H4 (cell line): ENCODE measurements around the gene PHACTR3. TPM values are rescaled to one million over a fixed set of nuclear protein-coding genes. Genes with fewer than 3 reads are reported as not detected.

Experiments used
- DNase-seq: peaks from one replicate; pipeline ENCODE4 v3.0.0-alpha.2; 2015; ENCODE audit warnings: low spot score
- total RNA-seq: library from RNA; depleted of rRNA; stranded (reverse); fragments of >200 nt; shearing (Covaris generic); gene quantifications from 2 replicates; pipeline ENCODE4 v1.2.3, GENCODE V29; 2014

Gene PHACTR3
- total RNA-seq, 1 experiment from 2014 or later: 0.29 TPM

DNA sequence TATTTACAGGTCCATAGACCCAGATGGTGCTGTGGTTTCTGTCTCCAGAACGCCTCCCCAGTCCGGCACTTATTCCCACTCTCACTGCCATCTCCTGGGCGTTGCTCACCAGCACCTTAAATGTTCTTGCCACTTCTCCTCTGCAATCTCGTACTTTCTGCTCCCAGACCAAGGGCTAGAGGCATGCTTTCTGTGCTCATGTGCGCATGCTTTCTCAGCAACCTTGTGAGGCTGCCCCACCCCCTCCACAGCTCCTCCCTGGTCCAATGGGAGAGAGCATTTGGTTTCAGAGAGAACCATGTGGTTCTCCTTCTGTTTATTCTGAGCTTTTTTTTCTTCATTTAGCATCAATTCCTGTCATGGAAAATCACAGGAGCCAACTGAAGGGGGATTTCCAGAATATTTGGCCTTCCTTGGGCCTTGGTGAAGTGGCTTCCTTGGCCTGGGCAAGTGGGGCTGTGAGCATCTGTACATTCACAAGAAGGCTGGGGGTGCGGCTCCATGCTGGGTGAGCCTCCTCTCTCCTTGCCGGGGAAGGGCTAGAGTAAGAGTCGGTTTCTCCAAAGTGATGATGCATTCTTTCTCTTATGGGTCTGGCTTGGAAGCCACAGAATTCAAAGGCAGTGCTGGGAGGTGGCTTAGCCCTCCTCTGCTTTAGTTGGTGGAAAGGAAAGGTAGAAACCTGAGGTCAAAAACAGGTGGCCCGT lies 66.6 kb downstream of the PHACTR3 start:
- DNase-seq: no peak

DNA sequence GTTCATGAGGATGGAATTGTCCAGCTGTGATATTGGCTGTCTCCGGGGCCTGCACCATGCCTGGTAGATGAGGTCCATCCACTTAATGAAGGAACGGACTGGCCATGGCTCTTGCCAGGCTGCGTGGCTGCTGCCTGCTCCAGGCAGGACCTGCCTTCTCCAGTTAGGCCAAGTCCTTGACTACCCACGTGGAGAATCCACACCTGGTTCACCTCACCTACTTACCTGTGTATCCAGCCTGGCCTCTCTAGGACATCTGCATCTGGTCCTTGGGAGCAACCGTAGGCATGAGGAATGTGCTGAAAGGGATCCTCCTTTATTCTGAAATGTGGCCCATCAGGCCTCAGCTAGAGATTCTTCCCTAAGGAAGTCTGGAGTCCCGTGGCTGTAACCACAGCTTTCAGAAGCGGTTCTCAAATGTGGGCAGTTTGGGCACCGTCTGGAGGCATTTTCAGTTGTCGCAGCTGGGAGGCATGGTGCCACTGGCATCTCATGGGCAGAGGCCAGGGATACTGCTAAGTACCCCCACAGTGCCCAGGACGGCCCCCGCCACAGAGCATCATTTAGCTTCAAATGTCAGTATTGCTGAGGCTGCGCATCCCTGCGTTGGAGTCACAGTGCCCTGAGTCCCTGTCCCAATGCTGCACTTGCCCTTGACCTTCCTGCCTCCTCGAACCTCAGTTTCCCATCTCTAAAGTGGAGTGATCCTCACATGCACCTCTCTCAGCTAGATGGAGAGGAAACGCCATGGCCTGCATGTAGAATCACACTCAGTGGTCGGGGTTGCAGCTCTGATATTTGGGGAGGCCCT lies 67.5 kb downstream of the PHACTR3 start:
- no peak for DNase-seq

DNA sequence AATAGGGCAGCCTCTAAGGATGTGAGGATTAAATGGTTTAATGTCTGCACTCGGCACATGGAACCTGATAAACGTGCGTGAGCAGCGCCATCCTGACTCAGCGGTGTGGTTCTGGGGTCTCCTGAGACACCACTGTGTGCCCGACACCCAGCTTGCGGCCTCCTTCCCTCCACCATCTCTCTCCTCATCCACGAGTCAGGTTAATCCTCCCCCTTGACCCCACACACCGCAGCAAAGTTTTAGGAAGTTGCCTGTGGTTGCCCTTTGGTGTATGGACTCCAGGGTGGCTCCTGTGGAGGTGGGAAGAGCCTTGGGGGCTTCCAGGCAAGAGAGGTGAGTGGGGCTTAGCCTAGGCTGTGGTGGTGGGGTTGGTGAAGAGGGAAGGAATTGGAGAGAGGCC lies 68.2 kb downstream of the PHACTR3 start:
- no peak for DNase-seq

DNA sequence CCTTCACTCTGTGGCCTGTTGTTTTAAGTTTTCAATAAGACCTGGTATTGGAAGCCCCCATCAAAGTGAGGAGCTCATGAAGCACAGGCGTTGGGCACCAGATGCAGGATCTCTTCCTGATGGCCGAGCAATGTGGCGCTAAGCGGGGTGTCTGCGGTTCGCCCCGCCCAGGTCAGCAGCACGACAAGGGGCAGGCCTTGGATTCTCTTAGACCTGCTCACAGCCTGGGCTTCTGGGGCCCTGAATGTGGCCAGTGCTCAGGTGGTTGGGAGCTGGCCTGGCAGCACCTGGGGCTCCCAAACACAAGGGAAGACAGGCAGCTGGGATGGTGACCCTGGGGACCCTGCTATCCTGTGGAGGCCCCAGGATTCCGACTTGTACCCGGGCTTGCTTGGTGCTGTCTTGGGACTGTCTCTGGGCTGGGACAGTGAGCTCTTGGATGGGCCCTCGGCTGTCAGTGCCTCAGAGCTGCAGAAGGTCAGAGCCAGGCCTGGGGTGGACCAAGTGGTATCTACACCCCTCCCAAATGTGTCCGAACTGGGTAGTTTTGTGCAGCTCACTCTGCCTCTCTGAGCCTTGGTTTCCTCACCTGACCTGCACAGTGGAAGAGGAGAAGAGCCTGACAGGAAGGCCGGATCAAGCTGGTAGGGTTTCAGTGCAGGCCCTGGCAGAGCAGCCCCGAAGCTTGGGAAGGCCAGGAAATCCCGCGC lies 69.1 kb downstream of the PHACTR3 start:
- DNase-seq: no peak

DNA sequence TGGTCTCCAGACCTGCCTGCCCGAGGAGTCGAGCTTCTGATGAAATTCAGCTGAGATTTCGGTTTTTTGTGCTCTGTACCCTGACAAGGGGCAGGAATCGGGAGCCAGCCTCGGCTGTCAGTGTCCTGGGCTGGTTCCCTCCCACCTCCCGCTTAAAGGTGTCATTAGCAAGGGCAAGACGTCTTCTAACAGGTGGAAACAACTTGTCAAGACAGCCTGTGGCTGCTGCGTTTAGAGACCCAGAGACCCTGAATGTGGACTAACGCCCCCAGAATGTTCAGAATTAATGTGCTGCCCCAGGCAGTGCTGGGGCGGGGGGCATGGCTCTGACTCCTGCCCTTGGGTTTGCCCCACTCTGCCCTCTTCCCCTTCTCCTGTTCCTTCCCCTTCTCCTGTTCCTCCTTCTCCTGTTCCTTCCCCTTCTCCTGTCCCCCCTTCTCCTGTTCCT lies 69.7 kb downstream of the PHACTR3 start:
- no peak for DNase-seq

DNA sequence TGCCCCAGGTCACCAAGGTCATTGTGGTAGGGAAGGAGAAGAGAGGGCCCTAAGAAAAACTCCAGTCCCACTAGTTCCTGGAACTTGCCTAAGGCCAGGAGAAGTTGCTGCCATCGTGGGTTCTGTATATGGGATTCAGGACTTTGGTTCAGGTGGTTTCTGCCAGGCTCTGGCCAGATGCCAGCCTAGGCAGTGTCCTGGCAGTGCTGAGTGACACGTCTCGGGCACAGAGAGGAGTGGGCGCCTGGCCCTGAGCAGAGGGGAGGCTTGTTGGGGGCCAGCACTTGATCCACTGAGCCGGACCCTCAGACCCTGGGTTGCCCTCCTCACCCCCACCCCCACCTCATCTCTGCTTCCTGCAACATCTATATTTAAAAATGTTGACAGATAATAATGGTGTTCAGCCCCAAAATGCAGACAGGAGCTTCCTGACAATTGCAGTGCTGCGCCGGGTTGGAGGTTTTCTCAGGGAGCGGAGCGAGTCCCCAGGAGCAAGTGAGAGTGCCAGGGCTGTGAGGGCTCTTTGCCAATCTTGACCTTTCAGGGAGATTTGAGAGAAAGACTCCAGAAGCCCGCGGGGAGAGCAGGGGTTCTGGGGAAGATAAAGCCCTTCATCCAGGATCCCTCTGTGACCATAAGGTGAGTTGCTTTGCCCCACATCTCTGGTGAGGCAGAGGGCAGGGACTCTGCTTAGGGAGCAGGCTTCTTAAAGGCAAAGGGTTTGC lies 71.9 kb downstream of the PHACTR3 start:
- no peak for DNase-seq

DNA sequence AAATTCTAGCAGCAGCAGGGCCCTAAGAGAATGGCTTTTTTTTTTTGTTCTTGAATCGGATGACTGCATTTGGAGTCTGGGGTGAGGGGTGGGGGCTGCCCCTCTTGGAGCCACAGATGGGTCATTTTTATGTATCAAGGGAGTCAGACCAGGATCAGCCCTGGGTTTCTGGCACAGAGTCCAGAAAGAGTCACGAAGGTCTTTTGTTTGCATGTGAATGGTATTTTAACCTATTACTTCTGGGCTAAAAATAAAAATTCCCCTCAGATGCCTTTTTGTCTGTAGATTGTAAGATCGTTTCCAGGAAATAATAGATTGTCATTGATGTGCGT lies 72.5 kb downstream of the PHACTR3 start:
- DNase-seq: no peak

DNA sequence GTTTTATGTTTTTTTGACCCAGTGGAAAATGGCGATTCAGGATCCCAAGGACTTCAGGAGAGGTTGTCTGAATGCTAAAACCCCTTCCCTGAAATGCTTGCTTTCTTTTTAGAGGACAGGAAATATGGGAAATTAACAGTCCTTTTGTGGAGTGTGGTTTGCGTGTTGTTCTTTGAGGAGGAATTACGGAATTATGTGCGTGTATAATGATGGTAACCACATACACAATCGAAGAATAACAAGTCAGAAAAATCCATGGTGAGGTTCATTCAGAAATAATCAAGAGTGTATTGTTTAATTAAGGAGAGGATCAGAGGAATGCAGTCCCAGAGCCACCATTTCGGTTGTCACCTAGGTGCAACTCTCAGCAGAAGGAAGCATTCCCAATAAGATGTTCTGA lies 73.2 kb downstream of the PHACTR3 start:
- no peak for DNase-seq

DNA sequence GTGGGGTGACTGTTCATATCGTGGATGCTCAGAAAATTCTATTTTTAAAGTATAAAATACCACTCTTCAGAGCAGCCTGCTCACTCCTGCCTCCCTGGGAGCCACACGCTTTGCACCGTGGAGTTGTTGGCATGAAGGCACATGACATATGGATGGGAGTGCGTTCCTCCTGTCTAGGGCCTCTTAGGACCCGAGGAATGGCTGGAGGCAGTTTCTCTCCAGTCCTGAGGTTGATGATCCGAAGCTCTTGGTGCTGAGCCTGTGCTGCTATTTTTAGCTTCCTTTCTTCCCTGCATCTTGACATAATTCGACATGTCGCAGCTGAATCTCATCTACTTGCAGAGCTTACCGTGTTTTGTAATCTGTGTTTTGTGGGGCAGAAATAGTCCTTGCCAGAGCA lies 73.9 kb downstream of the PHACTR3 start:
- DNase-seq: no peak

DNA sequence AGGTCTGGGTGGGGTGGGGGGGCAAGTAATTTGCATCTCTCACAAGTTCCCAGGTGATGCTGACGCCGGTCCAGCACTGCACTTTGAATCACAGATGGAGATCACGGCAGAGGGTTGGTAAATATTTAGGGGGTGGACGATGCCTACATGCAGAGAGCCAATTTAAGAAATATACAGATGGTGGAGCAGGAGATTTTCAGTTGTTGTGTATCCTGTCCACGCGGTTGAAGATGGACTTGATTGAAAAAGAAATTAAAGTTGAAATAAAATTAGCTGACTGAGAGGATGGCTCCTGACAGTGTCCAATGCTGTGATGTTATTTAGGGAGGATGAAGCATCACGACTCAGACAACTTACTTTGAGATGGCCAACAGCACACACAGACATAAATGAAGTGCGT lies 74.6 kb downstream of the PHACTR3 start:
- no peak for DNase-seq

DNA sequence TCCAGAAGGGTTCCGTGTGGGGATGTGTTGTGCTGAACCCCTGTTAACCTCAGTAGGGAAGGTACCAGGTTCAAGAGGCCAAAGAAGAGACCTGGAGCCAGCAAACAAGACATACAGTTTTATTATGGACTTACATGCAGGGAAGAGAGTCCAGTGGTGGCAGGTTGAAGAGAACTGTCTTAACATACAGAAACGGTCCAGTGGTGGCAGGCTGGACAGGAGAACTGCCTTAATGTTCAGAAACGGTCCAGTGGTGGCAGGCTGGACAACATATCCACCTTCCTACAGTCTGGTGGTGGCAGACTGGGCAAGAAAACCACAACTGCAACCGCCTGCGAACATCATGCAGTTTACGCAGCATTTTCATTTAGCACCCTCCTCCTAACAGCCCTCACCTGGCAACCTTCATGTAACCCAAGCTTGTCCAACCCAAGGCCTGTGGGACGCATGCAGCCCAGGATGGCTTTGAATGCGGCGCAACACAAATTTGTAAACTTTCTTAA lies 75.9 kb downstream of the PHACTR3 start:
- no peak for DNase-seq

DNA sequence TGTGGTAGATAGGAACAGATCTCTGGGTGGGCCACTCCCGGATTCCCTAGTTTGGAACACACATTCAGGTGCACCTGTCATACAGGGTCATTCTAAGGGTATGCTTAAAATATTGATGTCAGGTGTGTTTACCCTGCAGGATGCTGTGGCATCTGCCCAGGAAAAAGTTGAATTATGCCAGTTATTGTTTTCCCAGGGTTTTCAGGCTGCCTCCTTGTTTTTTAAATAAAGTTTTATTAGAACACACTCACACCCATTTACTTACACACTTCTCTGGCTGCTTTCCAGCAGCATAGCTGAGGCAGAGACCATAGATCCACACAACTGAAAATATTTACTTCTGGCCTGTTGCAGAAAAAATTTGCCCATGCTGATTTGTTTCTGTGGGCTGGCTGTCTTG lies 76.5 kb downstream of the PHACTR3 start:
- DNase-seq: no peak

DNA sequence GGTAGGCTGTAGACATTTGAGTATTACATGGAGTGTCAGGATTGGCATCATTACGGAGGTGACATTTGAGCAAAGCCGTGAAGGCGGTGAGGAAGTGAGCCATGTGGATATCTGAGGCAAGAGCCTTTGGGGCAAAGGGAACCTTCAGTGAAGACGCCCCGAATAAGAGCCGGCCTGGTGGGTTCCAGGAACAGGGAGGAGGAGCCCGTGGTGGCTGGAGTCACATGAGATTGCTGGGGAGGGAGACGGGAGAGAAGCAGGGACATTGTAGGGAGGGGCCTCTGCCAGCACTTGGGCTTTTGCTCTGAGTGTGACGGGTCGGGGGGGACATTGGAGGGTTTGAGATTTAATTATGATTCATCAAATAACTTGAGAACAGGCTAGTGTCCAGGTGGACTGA lies 78.3 kb downstream of the PHACTR3 start:
- no peak for DNase-seq

DNA sequence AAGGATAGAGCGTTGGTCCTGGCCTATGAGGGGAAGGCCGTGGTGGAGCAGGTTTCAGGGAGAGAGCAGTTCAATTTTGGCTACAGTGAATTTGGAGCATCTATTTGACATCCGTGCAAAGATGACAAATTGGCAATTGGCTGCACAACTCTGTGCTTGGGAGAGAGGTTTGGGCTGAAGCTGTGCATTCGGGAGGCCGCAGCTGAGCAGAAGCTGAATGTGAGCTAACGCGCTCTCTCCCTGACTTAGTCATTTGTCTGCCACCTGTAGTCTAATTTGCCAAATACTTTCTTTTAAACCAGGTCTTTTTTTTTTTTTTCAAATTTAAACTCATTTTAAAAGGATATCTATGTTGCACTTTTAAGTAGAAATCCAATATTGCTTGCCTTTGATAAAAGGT lies 78.8 kb downstream of the PHACTR3 start:
- DNase-seq: no peak

DNA sequence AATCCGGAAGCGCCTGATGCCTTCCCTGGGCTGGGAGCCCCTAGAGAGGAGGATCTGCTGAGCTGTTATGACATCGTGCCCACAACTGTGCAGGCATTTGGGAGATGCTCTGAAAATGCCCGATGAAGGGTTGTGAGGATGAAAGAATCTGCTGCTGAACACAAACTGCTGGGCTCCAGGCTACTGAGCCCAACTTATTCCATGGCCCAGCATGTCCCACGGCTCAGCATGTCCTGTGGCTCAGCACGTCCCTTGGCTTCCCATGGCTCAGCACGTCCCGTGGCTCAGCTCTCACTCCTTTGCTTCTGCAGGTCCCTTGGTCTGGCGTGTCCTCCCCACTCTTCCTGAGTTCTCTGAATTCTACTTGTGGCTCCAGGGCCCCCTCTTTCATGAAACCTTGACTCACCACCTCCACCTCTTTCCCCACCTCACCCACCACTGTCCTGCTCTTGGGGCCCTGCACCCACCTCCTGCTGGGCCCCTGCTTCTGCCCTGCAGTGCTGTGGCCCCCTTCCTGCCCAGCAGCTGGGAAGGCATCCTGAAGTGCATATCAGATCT lies 80.4 kb downstream of the PHACTR3 start:
- no peak for DNase-seq

DNA sequence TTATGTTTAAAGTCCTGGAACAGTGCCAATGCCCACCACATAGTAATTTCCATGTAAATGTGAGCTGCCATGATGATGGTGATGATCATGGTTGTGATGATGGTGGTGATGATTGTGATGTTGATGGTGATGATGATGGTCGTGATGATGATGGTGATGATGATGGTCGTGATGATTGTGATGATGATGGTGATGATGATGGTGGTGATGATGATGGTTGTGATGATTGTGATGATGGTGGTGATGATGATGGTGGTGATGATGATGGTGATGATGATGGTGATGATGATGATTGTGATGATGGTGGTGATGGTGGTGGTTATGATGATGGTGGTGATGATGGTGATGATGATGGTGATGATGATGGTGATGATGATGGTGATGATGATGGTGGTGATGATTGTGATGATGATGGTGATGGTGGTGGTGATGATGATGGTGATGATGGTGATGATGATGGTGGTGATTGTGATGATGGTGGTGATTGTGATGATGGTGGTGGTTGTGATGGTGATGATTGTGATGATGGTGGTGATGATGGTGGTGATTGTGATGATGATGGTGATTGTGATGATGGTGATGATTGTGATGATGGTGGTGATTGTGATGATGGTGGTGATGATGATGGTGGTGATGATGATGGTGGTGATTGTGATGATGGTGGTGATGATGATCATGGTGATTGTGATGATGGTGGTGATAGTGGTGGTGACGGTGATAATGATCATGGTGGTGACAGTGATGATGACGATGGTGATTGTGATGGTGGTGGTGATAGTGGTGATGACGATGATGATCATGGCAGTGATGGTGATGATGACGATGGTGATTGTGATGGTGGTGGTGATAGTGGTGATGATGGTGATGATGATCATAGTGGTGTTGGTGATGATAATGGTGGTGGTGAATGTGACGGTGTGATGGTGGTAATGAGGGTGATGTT lies 82.3 kb downstream of the PHACTR3 start:
- DNase-seq: no peak

DNA sequence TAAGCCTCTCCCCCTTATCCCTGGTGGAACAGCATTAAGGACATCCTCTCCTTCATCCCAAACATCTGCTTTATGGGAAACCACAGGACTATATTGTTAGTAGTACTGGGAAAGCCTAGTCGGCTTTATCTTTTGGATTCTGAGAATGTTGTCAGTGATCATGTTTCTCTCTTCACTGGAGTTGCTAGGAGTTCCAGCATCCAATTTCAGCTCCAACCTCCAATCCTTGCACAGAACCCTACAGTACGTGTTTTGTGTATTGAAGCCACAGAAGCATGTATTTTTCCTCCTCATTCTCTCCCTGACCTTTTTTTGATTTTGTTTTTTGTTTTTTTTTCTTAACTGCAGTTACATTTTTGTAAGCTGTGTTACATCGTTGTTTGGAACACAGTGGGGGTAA lies 84.0 kb downstream of the PHACTR3 start:
- no peak for DNase-seq

DNA sequence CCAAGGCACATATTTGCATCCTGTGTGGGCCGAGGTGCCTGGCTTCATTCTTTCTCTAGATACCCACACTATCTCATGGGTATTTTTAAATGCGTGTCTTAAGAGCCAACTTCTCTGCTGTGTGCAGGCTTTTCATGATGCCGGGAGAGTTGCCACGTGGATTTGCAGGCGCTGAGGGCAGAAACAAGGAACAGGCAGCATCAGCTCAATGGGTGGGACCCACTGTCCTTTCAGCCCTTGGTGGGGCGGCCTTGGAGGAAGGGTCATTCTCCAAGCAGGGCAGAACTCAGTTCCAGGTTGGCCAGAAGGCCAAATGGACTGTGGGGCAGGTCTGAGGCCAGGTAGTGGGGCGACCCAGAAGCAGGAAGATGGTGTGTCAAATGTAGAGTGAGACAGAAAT lies 84.7 kb downstream of the PHACTR3 start:
- no peak for DNase-seq

DNA sequence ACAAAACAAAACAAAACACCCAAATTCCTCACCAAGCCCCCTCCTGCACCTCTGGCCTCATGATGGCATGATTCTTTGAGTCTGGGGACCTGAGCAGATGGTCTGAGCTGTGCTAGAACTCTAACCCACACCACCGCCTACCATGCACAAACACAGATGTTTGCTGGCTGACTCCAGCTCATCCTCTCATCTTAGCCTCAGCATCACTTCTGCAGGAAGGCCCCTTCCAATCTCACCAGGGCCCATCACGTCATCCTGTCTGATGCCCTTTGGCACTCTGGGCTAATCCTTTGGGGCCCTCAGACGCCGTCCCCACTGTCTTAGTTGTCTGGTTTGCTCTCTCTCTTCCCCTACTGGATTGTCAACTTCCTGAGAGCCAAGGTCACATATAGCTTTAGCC lies 85.8 kb downstream of the PHACTR3 start:
- DNase-seq: no peak

DNA sequence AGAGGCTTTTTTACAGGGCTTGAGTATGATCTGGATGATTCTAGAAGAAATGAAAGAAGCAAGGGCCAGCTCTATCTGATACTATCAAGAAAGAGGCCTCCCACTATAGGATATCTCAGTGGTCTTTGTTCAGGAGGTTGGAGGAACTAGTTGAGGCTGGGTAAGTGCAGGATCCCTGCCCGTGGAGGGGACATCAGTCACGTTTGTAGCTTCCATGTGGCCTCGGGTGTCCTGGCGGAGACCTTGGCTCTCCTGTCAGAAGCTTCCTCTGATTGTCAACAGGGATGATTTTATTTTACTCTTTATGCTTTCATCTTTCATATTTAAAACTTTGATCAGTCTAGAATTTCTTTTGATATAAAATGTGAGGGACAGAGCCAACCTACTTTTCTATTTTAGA lies 86.6 kb downstream of the PHACTR3 start:
- no peak for DNase-seq

DNA sequence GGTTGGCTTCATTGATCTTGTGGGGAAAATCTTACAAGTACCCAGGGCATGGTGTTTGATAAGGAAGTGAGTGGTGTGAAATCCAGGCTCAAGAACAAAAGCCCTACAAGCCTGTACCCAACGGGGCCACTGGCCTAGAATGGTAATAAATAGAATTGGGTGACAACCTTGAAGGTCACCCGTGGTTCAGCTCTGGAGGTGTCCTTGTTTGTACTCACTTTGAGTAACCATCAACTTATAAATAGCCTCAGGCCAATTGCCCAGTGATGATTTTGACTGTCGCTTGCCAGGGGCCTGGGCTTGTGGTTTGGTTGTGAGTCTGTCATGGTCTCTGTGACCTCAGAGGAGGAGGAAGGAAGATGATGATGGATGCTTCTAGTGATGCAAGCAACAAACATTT lies 87.8 kb downstream of the PHACTR3 start:
- DNase-seq: no peak
